Measurements from ENCODE around the gene PIK3AP1.

Gene PIK3AP1

GRCh38 chr10:96670786-96671185 lies 49.5 kb downstream of the PIK3AP1 start:
- no peak for DNase-seq

- DNase-seq: no peak
These were observed 52.9 kb downstream of the PIK3AP1 start for GRCh38 chr10:96667401-96667800.

GRCh38 chr10:96666741-96667140 lies 53.6 kb downstream of the PIK3AP1 start:
- DNase-seq: no peak

- DNase-seq: no peak
These were observed 55.0 kb downstream of the PIK3AP1 start for GRCh38 chr10:96665306-96665705.

- no peak for DNase-seq
These were observed 55.8 kb downstream of the PIK3AP1 start for GRCh38 chr10:96664563-96664962.

GRCh38 chr10:96663797-96664196 lies 56.5 kb downstream of the PIK3AP1 start:
- DNase-seq: no peak

GRCh38 chr10:96661632-96662031 lies 58.7 kb downstream of the PIK3AP1 start:
- DNase-seq: no peak

- DNase-seq: no peak
These were observed 60.0 kb downstream of the PIK3AP1 start for GRCh38 chr10:96660297-96660696.

GRCh38 chr10:96658844-96659243 lies 61.5 kb downstream of the PIK3AP1 start:
- DNase-seq: no peak

GRCh38 chr10:96657385-96657784 lies 62.9 kb downstream of the PIK3AP1 start:
- no peak for DNase-seq

GRCh38 chr10:96656839-96657238 lies 63.5 kb downstream of the PIK3AP1 start:
- DNase-seq: no peak

- DNase-seq: no peak
These were observed 64.1 kb downstream of the PIK3AP1 start for GRCh38 chr10:96656198-96656577.

GRCh38 chr10:96655461-96656197 lies 64.7 kb downstream of the PIK3AP1 start:
- DNase-seq: no peak

- DNase-seq: peak; percentile 37
These were observed 68.3 kb downstream of the PIK3AP1 start for GRCh38 chr10:96651998-96652431.

- no peak for DNase-seq
These were observed 69.4 kb downstream of the PIK3AP1 start for GRCh38 chr10:96650958-96651357.

- no peak for DNase-seq
These were observed 72.0 kb downstream of the PIK3AP1 start for GRCh38 chr10:96648297-96648696.

GRCh38 chr10:96647466-96647865 lies 72.8 kb downstream of the PIK3AP1 start:
- no peak for DNase-seq

GRCh38 chr10:96646751-96647166 lies 73.6 kb downstream of the PIK3AP1 start:
- no peak for DNase-seq

GRCh38 chr10:96646301-96646700 lies 74.0 kb downstream of the PIK3AP1 start:
- no peak for DNase-seq

- no peak for DNase-seq
These were observed 75.1 kb downstream of the PIK3AP1 start for GRCh38 chr10:96645191-96645721.

GRCh38 chr10:96643920-96644319 lies 76.4 kb downstream of the PIK3AP1 start:
- no peak for DNase-seq

- DNase-seq: peak; percentile 77
These were observed 77.3 kb downstream of the PIK3AP1 start for GRCh38 chr10:96642973-96643372.

- DNase-seq: no peak
These were observed 77.8 kb downstream of the PIK3AP1 start for GRCh38 chr10:96642530-96642929.

GRCh38 chr10:96641396-96642295 lies 78.7 kb downstream of the PIK3AP1 start:
- no peak for DNase-seq
